PC-9 (cell line): ENCODE data around the gene PLA2G2D. TPM values are rescaled to one million over a fixed set of nuclear protein-coding genes. Genes with fewer than 3 reads are reported as not detected.

Experiments
- BruUV-seq: library from RNA; stranded (reverse); fragments of 400-500 nt; replicated peaks from 2 replicates; lab custom pipeline; 2021; lab: Mats Ljungman, UMichigan
- CTCF ChIA-PET: fragments of 300-600 bp; sonication (Branson Sonifier 250); formaldehyde crosslinking; loops from one replicate; lab custom pipeline; 2022; ENCODE audit warnings: antibody characterized with exemption; lab: Charles Lee
- POLR2A ChIA-PET: fragments of 300-600 bp; sonication (Branson Sonifier 250); formaldehyde crosslinking; loops from one replicate; lab custom pipeline; 2022; ENCODE audit warnings: antibody characterized with exemption; ENCODE audit not compliant: unreplicated experiment; lab: Charles Lee
- DNase-seq, 2 experiments: peaks; one replicate each; pipeline versions ENCODE4 v3.0.0 to v3.0.0-alpha.2; 2015 to 2022; ENCODE audit warnings: mixed read lengths in 1 of 2
- H2AFZ ChIP-seq: fragments of 200-600 bp; sonication (generic); 2 replicates; pipeline ENCODE4 v1.8.1; 2017; ENCODE audit warnings: antibody characterized with exemption
- H3F3A ChIP-seq: fragments of 200-600 bp; sonication (generic); 2 replicates; pipeline ENCODE4 v1.8.1; 2017; ENCODE audit warnings: antibody characterized with exemption, mild to moderate bottlenecking, low read depth; ENCODE audit not compliant: insufficient read depth
- H3K27ac ChIP-seq: fragments of 200-600 bp; sonication (generic); 2 replicates; pipeline ENCODE4 v1.6.1; 2016; ENCODE audit warnings: mixed run types
- H3K27me3 ChIP-seq: fragments of 200-600 bp; sonication (generic); 2 replicates; pipeline ENCODE4 v1.6.1; 2016; ENCODE audit warnings: low read depth, mixed run types; ENCODE audit not compliant: insufficient read depth
- H3K36me3 ChIP-seq: fragments of 200-600 bp; sonication (generic); 2 replicates; pipeline ENCODE4 v1.6.1; 2016; ENCODE audit warnings: low read depth, mixed run types
- H3K4me1 ChIP-seq: fragments of 200-600 bp; sonication (generic); replicated peaks from 2 replicates; pipeline ENCODE4 v1.6.1; 2016; ENCODE audit warnings: mixed run types; ENCODE audit not compliant: insufficient read depth
- H3K4me2 ChIP-seq: fragments of 200-600 bp; sonication (generic); 2 replicates; pipeline ENCODE4 v1.6.1; 2017; ENCODE audit warnings: mixed run types
- H3K4me3 ChIP-seq: fragments of 200-600 bp; sonication (generic); 2 replicates; pipeline ENCODE4 v1.6.1; 2016; ENCODE audit warnings: mixed run types
- H3K79me2 ChIP-seq: fragments of 200-600 bp; sonication (generic); 2 replicates; pipeline ENCODE4 v1.6.1; 2017; ENCODE audit warnings: low read depth, mixed run types
- H3K9me2 ChIP-seq: fragments of 200-600 bp; sonication (generic); 2 replicates; pipeline ENCODE4 v1.8.1; 2017; ENCODE audit warnings: mild to moderate bottlenecking; ENCODE audit not compliant: insufficient read depth
- H3K9me3 ChIP-seq: fragments of 200-600 bp; sonication (generic); 2 replicates; pipeline ENCODE4 v1.8.1; 2016; ENCODE audit warnings: low read depth; ENCODE audit not compliant: insufficient read depth
- H4K20me1 ChIP-seq: fragments of 200-600 bp; sonication (generic); 2 replicates; pipeline ENCODE4 v1.8.1; 2017; ENCODE audit not compliant: insufficient read depth
- EZH2 ChIP-seq: fragments of 200-600 bp; sonication (generic); IDR thresholded peaks from 2 replicates; pipeline ENCODE4 v1.8.0; 2017; ENCODE audit warnings: antibody characterized with exemption, low read depth
- intact Hi-C: fragments of 100-400 bp; cut with micrococcal nuclease; formaldehyde crosslinking; loops from one replicate; pipeline ENCODE4 v1.10.0; 2022; ENCODE audit not compliant: unreplicated experiment
- total RNA-seq: library from RNA; stranded (reverse); gene quantifications from 2 replicates; pipeline ENCODE4 v1.2.3, GENCODE V29; 2021
- TF ChIP-seq, protein P1 (sequence below): fragments of 200-600 bp; sonication (generic); conservative IDR thresholded peaks from 2 replicates; pipeline ENCODE4 v1.6.1; 2017; ENCODE audit warnings: mixed run types, antibody characterized with exemption, mild to moderate bottlenecking, moderate library complexity

PLA2G2D gene
- total RNA-seq, 1 experiment from 2014 or later, result not detected

DNA sequence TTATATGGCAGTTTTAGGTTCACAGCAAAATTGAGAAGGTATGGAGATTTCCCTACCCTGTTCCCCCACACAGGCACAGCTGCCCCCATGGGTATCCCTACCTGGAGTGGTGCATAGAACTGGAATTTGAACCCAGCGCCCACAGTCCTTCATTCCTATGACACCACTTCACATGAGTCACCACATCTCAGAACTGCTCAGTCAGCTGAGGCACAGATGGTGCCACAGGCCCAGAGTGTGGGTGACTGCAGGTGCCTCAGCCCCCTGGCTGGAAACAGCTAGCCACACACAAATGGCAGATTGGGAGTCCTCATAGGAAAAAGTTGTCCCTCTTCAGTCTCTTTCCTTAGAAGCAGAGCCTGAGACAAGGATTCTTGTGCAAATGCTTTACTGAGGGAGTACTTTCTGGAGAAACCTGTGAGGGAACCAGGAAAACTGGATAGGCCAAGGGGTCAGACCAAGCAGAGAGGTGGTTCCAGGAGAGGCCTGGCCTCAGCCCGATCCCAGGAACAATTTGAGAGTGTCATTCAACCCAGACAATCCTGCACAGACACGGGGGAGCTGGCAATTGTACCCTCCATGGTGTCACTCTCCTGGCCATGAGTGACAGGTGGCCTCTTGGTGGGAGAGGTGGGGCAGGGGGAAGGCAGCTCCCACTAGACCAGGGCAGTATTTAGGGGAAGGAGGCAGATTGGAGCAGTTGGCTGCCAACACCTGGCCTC is 6.9 kb downstream of the PLA2G2D start:
- no peak overlapping the region for H2AFZ ChIP-seq
- ChIA-PET CTCF (no interaction called here), POLR2A (no interaction called here)
- H3K4me1 ChIP-seq, result 0 out of 2 replicates have a peak, but pooled peaks cover 11% of the 10 kb centered on the region
- no TSS peak for BruUV-seq
- no peak overlapping the region for H3K4me3 ChIP-seq
- no peak overlapping the region for H3K27ac ChIP-seq
- no peaks in the 10 kb centered on the region for H3K9me2 ChIP-seq
- no peaks in the 10 kb centered on the region for H3K36me3 ChIP-seq
- no peak for TF ChIP-seq EZH2
- TF ChIP-seq, protein P1, sequence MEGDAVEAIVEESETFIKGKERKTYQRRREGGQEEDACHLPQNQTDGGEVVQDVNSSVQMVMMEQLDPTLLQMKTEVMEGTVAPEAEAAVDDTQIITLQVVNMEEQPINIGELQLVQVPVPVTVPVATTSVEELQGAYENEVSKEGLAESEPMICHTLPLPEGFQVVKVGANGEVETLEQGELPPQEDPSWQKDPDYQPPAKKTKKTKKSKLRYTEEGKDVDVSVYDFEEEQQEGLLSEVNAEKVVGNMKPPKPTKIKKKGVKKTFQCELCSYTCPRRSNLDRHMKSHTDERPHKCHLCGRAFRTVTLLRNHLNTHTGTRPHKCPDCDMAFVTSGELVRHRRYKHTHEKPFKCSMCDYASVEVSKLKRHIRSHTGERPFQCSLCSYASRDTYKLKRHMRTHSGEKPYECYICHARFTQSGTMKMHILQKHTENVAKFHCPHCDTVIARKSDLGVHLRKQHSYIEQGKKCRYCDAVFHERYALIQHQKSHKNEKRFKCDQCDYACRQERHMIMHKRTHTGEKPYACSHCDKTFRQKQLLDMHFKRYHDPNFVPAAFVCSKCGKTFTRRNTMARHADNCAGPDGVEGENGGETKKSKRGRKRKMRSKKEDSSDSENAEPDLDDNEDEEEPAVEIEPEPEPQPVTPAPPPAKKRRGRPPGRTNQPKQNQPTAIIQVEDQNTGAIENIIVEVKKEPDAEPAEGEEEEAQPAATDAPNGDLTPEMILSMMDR, result no peak
- intact Hi-C loops, result no loop called here
- H3K79me2 ChIP-seq, result no peaks in the 10 kb centered on the region
- H3K4me2 ChIP-seq, result no peak overlapping the region
- H3K27me3 ChIP-seq, result no peaks in the 10 kb centered on the region
- no peaks in the 10 kb centered on the region for H3F3A ChIP-seq
- H3K9me3 ChIP-seq, result no peaks in the 10 kb centered on the region
- H4K20me1 ChIP-seq, result no peaks in the 10 kb centered on the region
- no peak for DNase-seq

DNA sequence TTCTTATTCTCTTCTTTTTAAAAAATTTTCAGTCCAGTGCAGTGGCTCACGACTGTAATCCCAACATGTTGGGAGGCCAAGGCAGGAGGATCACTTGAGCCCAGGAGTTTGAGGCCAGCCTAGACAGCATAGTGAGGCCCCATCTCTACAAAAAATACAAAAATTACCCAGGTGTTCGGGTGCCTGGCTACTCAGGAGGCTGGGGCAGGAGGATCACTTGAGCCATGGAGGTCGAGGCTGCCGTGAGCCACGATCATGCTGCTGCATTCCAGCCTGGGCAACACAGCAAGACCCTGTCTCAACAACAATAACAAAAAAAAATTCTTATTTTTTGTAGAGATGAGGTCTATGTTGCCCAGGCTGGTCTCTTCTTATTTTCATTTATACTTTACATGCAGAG is 7.9 kb downstream of the PLA2G2D start:
- H3K36me3 ChIP-seq, result no peaks in the 10 kb centered on the region
- no peaks in the 10 kb centered on the region for H3K9me2 ChIP-seq
- H3K27me3 ChIP-seq, result no peaks in the 10 kb centered on the region
- no peaks in the 10 kb centered on the region for H4K20me1 ChIP-seq
- no TSS peak for BruUV-seq
- ChIA-PET POLR2A (interaction anchor here (0.5 kb wide), 1 partner anchor 42 kb away, joined by 5 read pairs; no protein-coding TSS in a partner anchor), CTCF (no interaction called here)
- DNase-seq, result no peak
- TF ChIP-seq, protein P1, result no peak
- no peak for TF ChIP-seq EZH2
- H3K79me2 ChIP-seq, result no peaks in the 10 kb centered on the region
- H2AFZ ChIP-seq, result no peak overlapping the region
- no peak overlapping the region for H3K4me2 ChIP-seq
- H3K27ac ChIP-seq, result 0 out of 2 replicates have a peak overlapping the region, but pooled peaks have one; percentile 41
- no peaks in the 10 kb centered on the region for H3F3A ChIP-seq
- intact Hi-C loops, result no loop called here
- no peaks in the 10 kb centered on the region for H3K9me3 ChIP-seq
- peaks cover 18% of the 10 kb centered on the region; the same call in 1 of the 2 replicates for H3K4me1 ChIP-seq
- H3K4me3 ChIP-seq, result no peak overlapping the region

DNA sequence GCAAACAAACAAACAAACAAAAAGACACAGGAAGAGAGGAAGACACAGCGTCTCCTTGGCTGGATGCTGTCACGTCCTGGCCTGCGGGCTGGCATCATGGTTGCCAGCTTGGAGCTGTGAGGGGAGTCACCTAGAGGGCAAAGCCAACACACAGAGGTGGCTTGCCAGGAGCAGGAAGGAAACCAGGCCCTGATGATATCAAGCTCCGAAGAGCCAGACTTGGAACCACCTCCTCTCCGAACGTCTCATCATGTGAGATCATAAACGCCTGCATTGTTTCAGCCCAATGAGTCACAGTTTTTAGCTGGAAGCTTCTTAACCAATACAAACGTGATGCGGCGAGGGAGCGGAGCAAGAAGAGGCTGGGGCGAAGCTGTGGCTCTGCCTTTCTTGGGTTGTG is 8.7 kb downstream of the PLA2G2D start:
- ChIA-PET CTCF (interaction anchor here (0.6 to 0.9 kb wide), 2 partner anchors 9 to 13 kb away, joined by 3 read pairs; no protein-coding TSS in a partner anchor), POLR2A (interaction anchor here (0.5 to 0.7 kb wide), 3 partner anchors 13 to 330 kb away, joined by 3 to 5 read pairs (median 4); no protein-coding TSS in a partner anchor)
- H4K20me1 ChIP-seq, result no peaks in the 10 kb centered on the region
- 0 out of 2 replicates have a peak overlapping the region, but pooled peaks have one; percentile 16 for H3K4me2 ChIP-seq
- no peaks in the 10 kb centered on the region for H3K79me2 ChIP-seq
- H3K9me3 ChIP-seq, result no peaks in the 10 kb centered on the region
- H3K9me2 ChIP-seq, result no peaks in the 10 kb centered on the region
- H3K27ac ChIP-seq, result peak overlapping the region; percentile 41; the same call in 1 of the 2 replicates
- no TSS peak for BruUV-seq
- H3K4me3 ChIP-seq, result no peak overlapping the region
- peaks cover 26% of the 10 kb centered on the region for H3K4me1 ChIP-seq
- peak; percentile 56 to 78 for DNase-seq
- TF ChIP-seq, protein P1, result no peak
- no peak for TF ChIP-seq EZH2
- H3F3A ChIP-seq, result no peaks in the 10 kb centered on the region
- no peaks in the 10 kb centered on the region for H3K27me3 ChIP-seq
- intact Hi-C loops, result no loop called here
- no peaks in the 10 kb centered on the region for H3K36me3 ChIP-seq
- 0 out of 2 replicates have a peak overlapping the region, but pooled peaks have one; percentile 11 for H2AFZ ChIP-seq
